ENCODE results near the gene SMU1. TPM values are rescaled to one million over a fixed set of nuclear protein-coding genes. Genes with fewer than 3 reads are reported as not detected.
"Not testable (repeated sequence)": the region's sequence is repeated elsewhere in the genome, so short reads cannot be mapped to it uniquely, and the experiment has no call there.

The SMU1 gene
- total RNA-seq, 1 donor from 2014 or later, result 14.6 TPM

GRCh38 chr9:33106827-33107621 lies 30.6 kb upstream of the SMU1 start:
- intact Hi-C loops (cut with DNase I), result loop anchor here (10.0 kb wide), 1 partner anchor 58 kb away; the partner anchor contains the start of gene B4GALT1
- DNase-seq, result peak; percentile 63

GRCh38 chr9:33106372-33106771 lies 29.9 kb upstream of the SMU1 start:
- no peak for ATAC-seq (ENCODE audit: poor library complexity)
- intact Hi-C loops (cut with DNase I), result loop anchor here (10.0 kb wide), 1 partner anchor 58 kb away; the partner anchor contains the start of gene B4GALT1
- no peak for DNase-seq

More at GRCh38 chr9:33106827-33107621, 30.6 kb upstream of the SMU1 start:
- peak; percentile 46 for ATAC-seq (ENCODE audit: poor library complexity)

- intact Hi-C loops (cut with DNase I), result loop anchor here (10.0 kb wide), 1 partner anchor 59 kb away; the partner anchor contains the start of gene B4GALT1
- no peak for ATAC-seq (ENCODE audit: poor library complexity)
- DNase-seq, result no peak
Measured at GRCh38 chr9:33105959-33106358, 29.5 kb upstream of the SMU1 start.

- ATAC-seq (ENCODE audit: poor library complexity), result no peak
- no peak for DNase-seq
- intact Hi-C loops (cut with DNase I), result loop anchor here (10.0 kb wide), 1 partner anchor 59 kb away; the partner anchor contains the start of gene B4GALT1
Measured at GRCh38 chr9:33105504-33105903, 29.0 kb upstream of the SMU1 start.

GRCh38 chr9:33104401-33104800 lies 27.9 kb upstream of the SMU1 start:
- intact Hi-C loops (cut with DNase I), result loop anchor here (10.0 kb wide), 1 partner anchor 60 kb away; the partner anchor contains the start of gene B4GALT1
- ATAC-seq (ENCODE audit: poor library complexity) (no peak), DNase-seq (no peak)

- DNase-seq (no peak), ATAC-seq (ENCODE audit: poor library complexity) (no peak)
- intact Hi-C loops (cut with DNase I), result loop anchor here (10.0 kb wide), 1 partner anchor 61 kb away; the partner anchor contains the start of gene B4GALT1
Measured at GRCh38 chr9:33103501-33104281, 27.2 kb upstream of the SMU1 start.

- intact Hi-C loops (cut with DNase I), result loop anchor here (10.0 kb wide), 1 partner anchor 62 kb away; the partner anchor contains the start of gene B4GALT1
- no peak for DNase-seq
- ATAC-seq (ENCODE audit: poor library complexity), result no peak
Measured at GRCh38 chr9:33102551-33103210, 26.2 kb upstream of the SMU1 start.

- ATAC-seq (ENCODE audit: poor library complexity), result peak; percentile 50
- DNase-seq, result no peak
- intact Hi-C loops (cut with DNase I), result loop anchor here (10.0 kb wide), 1 partner anchor 63 kb away; the partner anchor contains the start of gene B4GALT1
Measured at GRCh38 chr9:33101104-33101951, 24.9 kb upstream of the SMU1 start.

- intact Hi-C loops (cut with DNase I), result loop anchor here (10.0 kb wide), 1 partner anchor 65 kb away; the partner anchor contains the start of gene B4GALT1
- no peak for ATAC-seq (ENCODE audit: poor library complexity)
Measured at GRCh38 chr9:33099754-33100153, 23.3 kb upstream of the SMU1 start.

GRCh38 chr9:33097192-33097591 lies 20.7 kb upstream of the SMU1 start:
- no peak for ATAC-seq (ENCODE audit: poor library complexity)
- intact Hi-C loops (cut with DNase I), result no loop called here
- DNase-seq, result no peak

More at GRCh38 chr9:33099754-33100153, 23.3 kb upstream of the SMU1 start:
- DNase-seq, result no peak

- intact Hi-C loops (cut with DNase I), result no loop called here
- DNase-seq (no peak), ATAC-seq (ENCODE audit: poor library complexity) (no peak)
Measured at GRCh38 chr9:33092634-33093033, 16.2 kb upstream of the SMU1 start.

- ATAC-seq (ENCODE audit: poor library complexity); DNase-seq; intact Hi-C loops (cut with DNase I): not testable (repeated sequence)
Measured at GRCh38 chr9:33085672-33086071, 9.2 kb upstream of the SMU1 start.

GRCh38 chr9:33082538-33083326 lies 6.3 kb upstream of the SMU1 start:
- no peak for DNase-seq
- ATAC-seq (ENCODE audit: poor library complexity), result peak; percentile 32
- intact Hi-C loops (cut with DNase I), result no loop called here

GRCh38 chr9:33082128-33082527 lies 5.7 kb upstream of the SMU1 start:
- ATAC-seq (ENCODE audit: poor library complexity) (no peak), DNase-seq (no peak)
- intact Hi-C loops (cut with DNase I), result no loop called here

GRCh38 chr9:33081128-33081851 lies 4.8 kb upstream of the SMU1 start:
- intact Hi-C loops (cut with DNase I), result loop anchor here (1.0 to 2.0 kb wide), 2 partner anchors 90 to 144 kb away; no protein-coding TSS in a partner anchor
- ATAC-seq (ENCODE audit: poor library complexity) (peak; percentile 69), DNase-seq (no peak)

- no peak for DNase-seq
- ATAC-seq (ENCODE audit: poor library complexity), result no peak
- intact Hi-C loops (cut with DNase I), result loop anchor here (2.0 kb wide), 1 partner anchor 90 kb away; no protein-coding TSS in a partner anchor
Measured at GRCh38 chr9:33080534-33080933, 4.1 kb upstream of the SMU1 start.
